ENCODE results near the gene FAM168A.

FAM168A gene

DNA sequence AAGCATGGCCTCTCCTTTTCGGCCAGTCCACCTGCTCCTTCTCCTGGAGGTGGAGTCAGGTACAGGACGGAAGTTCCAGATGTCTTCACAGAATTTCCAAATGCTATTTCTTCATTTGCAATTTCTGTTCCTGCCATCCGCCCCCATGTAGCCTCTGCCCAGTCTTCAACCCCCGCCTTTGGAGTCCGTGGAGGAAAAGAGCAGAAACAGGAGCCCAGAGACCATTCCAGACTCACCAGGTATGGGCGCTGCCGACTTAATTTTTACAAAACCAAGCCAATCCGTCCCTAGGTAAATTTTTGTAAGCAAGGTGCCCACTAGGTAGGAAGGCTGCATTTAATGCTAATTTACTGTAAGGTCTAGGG lies 192.8 kb downstream of the FAM168A start:
- no peak for DNase-seq
- Histone ChIP-seq H3K9me3 (ENCODE audit: severe bottlenecking) (no peaks in the 10 kb centered on the region), H3K36me3 (peaks cover 59% of the 10 kb centered on the region), H3K4me3 (ENCODE audit: low read depth, low read length) (no peak overlapping the region), H3K27me3 (ENCODE audit: insufficient read depth, low read depth, severe bottlenecking) (no peaks in the 10 kb centered on the region), H3K27ac (no peak overlapping the region)
- TF ChIP-seq, protein P1, sequence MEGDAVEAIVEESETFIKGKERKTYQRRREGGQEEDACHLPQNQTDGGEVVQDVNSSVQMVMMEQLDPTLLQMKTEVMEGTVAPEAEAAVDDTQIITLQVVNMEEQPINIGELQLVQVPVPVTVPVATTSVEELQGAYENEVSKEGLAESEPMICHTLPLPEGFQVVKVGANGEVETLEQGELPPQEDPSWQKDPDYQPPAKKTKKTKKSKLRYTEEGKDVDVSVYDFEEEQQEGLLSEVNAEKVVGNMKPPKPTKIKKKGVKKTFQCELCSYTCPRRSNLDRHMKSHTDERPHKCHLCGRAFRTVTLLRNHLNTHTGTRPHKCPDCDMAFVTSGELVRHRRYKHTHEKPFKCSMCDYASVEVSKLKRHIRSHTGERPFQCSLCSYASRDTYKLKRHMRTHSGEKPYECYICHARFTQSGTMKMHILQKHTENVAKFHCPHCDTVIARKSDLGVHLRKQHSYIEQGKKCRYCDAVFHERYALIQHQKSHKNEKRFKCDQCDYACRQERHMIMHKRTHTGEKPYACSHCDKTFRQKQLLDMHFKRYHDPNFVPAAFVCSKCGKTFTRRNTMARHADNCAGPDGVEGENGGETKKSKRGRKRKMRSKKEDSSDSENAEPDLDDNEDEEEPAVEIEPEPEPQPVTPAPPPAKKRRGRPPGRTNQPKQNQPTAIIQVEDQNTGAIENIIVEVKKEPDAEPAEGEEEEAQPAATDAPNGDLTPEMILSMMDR (IDR thresholded peaks at IDR 0.05; ENCODE audit: low read depth, low read length) = no peak

- Histone ChIP-seq H3K27me3 (ENCODE audit: insufficient read depth, low read depth, severe bottlenecking) (no peaks in the 10 kb centered on the region), H3K9me3 (ENCODE audit: severe bottlenecking) (no peaks in the 10 kb centered on the region), H3K4me3 (ENCODE audit: low read depth, low read length) (no peak overlapping the region), H3K36me3 (peaks cover 54% of the 10 kb centered on the region), H3K27ac (no peak overlapping the region)
- DNase-seq = no peak
- TF ChIP-seq, protein P1 (IDR thresholded peaks at IDR 0.05; ENCODE audit: low read depth, low read length) = no peak
Measured at GRCh38 chr11:73404506-73405145, 193.3 kb downstream of the FAM168A start.

- TF ChIP-seq, protein P1 (IDR thresholded peaks at IDR 0.05; ENCODE audit: low read depth, low read length) = peak; percentile 85
- Histone ChIP-seq H3K36me3 (peaks cover 48% of the 10 kb centered on the region), H3K27me3 (ENCODE audit: insufficient read depth, low read depth, severe bottlenecking) (no peaks in the 10 kb centered on the region), H3K27ac (peak overlapping the region; percentile 49), H3K4me3 (ENCODE audit: low read depth, low read length) (no peak overlapping the region), H3K9me3 (ENCODE audit: severe bottlenecking) (no peaks in the 10 kb centered on the region)
- peak; percentile 84 for DNase-seq
Measured at GRCh38 chr11:73404048-73404447, 193.9 kb downstream of the FAM168A start.

- TF ChIP-seq, protein P1 (IDR thresholded peaks at IDR 0.05; ENCODE audit: low read depth, low read length) = no peak
- DNase-seq = no peak
- Histone ChIP-seq H3K4me3 (ENCODE audit: low read depth, low read length) (no peak overlapping the region), H3K27ac (peak overlapping the region; percentile 49), H3K9me3 (ENCODE audit: severe bottlenecking) (no peaks in the 10 kb centered on the region), H3K27me3 (ENCODE audit: insufficient read depth, low read depth, severe bottlenecking) (no peaks in the 10 kb centered on the region), H3K36me3 (peaks cover 44% of the 10 kb centered on the region)
Measured at GRCh38 chr11:73403541-73403940, 194.4 kb downstream of the FAM168A start.

DNA sequence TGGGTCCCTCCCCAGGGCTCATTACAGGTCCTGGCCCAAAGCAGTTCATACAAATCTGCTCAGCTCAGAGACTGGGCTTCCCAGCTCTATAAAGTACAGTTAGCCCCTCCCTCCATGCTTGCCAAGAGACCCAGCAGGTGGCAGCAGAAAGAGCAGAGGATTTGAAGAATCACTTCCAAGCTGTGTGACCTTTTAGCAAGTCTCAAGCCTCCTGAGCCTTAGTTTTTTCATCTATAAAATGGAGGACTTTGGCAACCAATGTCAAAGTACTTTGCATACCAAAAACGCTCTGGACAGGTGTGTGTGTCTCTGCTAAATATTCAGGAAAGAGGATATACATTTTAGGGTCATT lies 195.1 kb downstream of the FAM168A start:
- DNase-seq = peak; percentile 71
- Histone ChIP-seq H3K27me3 (ENCODE audit: insufficient read depth, low read depth, severe bottlenecking) (no peaks in the 10 kb centered on the region), H3K4me3 (ENCODE audit: low read depth, low read length) (no peak overlapping the region), H3K36me3 (peaks cover 37% of the 10 kb centered on the region), H3K9me3 (ENCODE audit: severe bottlenecking) (no peaks in the 10 kb centered on the region), H3K27ac (peak overlapping the region; percentile 22; the same call in 1 of the 2 replicates)
- TF ChIP-seq, protein P1 (IDR thresholded peaks at IDR 0.05; ENCODE audit: low read depth, low read length) = peak; percentile 54
